Measurements from ENCODE around the gene IGSF9. TPM values are rescaled to one million over a fixed set of nuclear protein-coding genes. Genes with fewer than 3 reads are reported as not detected.

IGSF9 gene
- total RNA-seq, 1 donor from 2014 or later = 13.8 TPM

GRCh38 chr1:159944623-159945455, 574 bp downstream of the IGSF9 start:
- no peak for DNase-seq (ENCODE audit: low spot score)

DNA sequence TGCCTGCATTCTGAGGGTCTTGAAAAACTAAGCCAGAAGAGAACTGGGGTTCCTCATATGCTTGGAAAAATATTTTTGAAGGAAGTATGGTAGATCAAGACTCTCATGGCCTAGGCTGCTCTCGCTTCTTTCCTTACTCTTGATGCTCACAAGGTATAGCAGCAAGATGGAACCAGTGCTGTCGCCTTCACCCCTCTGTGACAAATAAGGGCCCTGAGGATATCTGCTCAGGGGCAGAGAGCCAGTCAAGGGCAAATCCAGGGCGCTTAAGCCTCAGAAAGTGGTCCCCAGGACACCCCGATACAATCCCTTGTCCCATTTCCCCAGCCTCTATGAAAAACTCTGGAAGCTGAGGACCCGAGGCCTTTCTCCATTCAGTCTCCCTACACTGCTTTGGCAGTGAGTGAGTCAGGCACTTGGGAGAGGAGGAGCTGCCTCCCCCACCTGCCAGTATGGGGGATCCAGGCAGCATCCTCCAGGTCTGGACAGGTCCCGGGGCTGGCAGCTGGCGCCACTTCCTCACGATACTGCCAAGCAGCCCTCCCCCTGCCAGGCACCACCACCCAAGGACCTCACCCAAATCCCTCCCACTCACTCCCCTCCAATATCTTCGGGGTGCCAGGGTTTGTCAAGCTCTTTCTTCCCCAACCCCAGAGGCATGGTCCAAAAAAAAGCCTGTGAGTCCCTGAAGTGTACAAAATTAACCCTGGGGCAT, 1.3 kb downstream of the IGSF9 start:
- DNase-seq (ENCODE audit: low spot score) = no peak

DNA sequence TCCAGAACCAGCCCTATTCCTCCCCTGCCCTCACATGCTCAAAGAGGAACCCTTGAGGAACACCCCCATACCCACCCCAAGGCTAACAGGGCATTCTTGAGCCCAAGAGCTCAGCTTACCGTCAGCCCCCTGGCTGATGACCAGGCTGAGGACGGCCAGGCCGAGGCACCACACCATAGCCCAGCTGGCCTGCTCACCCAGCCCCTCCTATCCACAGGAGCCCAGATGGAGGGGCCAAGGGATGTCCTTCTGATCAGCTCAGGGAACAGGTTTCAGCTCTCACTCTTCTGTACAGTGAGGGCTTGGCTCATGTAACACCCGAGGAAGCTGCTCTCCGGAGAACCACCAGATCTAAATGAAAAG, 2.2 kb downstream of the IGSF9 start:
- DNase-seq (ENCODE audit: low spot score) = no peak

DNA sequence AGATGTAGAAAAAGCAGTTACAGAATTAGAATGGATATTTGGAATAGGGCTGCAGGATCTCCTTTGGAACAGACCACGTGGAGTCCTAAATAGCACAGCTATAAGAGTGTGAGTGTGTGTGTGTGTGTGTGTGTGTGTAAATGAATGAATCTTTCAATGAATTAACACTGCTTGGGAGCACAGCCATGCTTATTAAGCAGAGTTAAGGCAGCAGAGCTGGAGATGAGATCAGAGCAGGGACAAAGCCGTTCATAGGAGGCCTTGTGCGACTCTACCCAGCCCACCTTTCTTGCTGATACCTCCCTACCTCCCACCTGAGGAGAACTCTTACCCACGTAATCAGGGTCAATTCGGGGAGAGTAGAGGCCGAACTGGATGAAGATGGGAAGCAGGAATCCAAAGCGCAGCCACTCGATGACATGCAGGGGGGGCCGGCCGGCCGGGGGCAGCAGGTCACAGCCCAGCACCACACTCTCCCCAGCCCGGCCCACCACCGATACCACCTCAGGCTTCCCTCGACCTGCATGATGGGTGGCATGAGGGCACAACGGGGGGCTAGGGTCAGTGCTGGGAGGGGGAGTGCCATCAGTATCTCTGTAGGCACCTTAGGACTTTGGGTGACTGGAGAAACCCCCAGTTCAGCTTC, 2.7 kb downstream of the IGSF9 start:
- no peak for DNase-seq (ENCODE audit: low spot score)

DNA sequence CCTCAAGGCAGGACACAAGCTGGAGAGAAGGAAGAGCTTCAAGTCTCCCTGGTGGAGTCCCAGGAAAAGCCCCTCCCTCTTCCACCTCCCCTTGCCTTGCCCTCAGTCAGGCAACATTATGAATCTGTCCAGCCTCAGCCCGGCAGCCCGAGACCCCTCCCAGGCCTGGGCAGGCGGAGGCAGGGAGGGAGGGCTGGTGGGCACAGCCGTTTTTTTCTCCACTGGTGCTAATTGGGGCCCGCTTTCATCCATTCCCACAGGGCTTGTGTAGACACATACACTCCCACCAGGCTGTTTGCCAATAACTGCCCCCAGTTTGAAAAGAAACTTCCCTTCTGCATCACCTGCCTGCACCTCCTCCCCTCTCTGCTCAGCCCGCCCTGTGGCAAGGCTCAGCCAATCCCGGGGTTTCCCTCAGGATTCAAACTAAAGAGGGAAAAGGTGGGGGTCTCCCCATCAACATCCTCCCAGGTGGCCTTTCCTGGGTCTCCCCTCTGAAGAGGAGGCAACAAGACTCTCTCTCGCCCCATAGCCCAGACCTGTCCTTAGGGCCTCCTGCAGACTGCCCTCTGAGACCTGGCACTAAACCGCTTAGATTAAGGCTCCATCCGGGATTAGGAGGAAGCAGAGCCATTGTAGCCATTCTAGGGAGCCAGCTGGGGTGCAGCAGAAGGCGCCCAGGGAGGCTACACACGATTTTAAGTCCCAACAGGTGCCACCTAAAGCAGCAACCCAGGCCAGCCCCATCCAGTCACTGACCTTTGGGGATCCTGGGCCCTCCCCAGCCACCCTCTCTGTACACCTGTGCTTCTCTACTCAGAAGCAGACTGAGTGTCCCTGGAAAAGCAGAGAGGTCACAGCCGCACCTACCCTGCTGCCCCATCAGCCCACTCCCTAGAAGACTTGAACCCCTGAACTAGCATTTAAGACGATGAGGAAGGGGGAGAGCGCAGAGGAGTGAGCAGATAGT, 3.5 kb downstream of the IGSF9 start:
- no peak for DNase-seq (ENCODE audit: low spot score)

GRCh38 chr1:159941141-159941540, 4.3 kb downstream of the IGSF9 start:
- DNase-seq (ENCODE audit: low spot score) = no peak

GRCh38 chr1:159940006-159940620, 5.3 kb downstream of the IGSF9 start:
- no peak for DNase-seq (ENCODE audit: low spot score)

DNA sequence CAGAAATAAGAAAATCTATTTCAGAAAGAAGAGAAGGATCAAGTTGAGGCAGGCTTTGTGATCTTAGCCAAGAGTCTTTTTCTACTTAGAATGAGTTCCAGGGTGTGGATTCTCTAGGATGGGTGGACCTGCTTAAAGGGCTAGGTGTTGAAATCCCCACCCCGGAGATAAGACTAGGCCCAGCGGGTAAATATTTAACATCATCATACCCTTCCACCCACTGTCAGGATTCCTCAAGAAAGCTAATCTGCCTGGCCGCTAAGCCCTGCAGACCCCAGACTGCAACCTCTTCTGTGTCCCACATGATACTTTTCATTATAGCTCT, 5.8 kb downstream of the IGSF9 start:
- no peak for DNase-seq (ENCODE audit: low spot score)

- DNase-seq (ENCODE audit: low spot score) = no peak
These were observed 6.3 kb downstream of the IGSF9 start for GRCh38 chr1:159938905-159939677.

GRCh38 chr1:159938211-159938852, 7.1 kb downstream of the IGSF9 start:
- DNase-seq (ENCODE audit: low spot score) = no peak

DNA sequence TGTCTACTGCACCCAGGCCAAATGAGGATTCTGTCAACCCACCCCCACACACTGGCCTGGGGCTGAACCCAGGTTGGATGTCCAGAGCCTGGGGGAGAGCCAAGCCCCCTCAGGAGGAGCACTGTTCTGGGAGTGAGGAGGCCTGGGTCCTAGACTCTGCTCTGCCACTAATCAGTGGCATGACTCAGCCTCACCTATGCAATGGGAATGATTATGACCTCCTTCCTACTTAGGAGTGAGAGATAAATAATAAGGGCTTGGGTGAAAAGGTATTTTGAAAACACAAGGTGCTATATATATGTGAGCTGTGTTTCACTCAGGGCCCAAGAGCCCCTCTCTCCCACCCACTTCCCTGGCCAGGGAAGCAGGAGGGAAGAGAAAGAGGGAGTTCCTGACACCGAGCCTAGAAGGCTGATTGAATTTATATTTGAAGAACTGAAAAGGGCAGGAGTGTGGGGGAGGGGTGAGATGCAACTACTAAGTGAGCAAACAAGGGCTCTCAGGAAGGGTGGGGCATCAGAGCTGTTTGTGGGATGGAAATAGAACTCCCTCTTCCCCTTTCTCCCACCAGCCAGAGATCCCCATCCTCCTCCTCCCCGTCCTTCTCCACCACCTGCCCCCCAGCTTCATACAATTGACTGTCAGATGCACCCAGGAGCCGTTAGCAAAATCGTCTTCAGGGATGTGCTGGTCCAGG, 8.2 kb downstream of the IGSF9 start:
- DNase-seq (ENCODE audit: low spot score) = no peak

- peak; percentile 82 for DNase-seq (ENCODE audit: low spot score)
These were observed 9.0 kb downstream of the IGSF9 start for GRCh38 chr1:159936273-159936904.

GRCh38 chr1:159935719-159936272, 9.6 kb downstream of the IGSF9 start:
- DNase-seq (ENCODE audit: low spot score) = no peak

DNA sequence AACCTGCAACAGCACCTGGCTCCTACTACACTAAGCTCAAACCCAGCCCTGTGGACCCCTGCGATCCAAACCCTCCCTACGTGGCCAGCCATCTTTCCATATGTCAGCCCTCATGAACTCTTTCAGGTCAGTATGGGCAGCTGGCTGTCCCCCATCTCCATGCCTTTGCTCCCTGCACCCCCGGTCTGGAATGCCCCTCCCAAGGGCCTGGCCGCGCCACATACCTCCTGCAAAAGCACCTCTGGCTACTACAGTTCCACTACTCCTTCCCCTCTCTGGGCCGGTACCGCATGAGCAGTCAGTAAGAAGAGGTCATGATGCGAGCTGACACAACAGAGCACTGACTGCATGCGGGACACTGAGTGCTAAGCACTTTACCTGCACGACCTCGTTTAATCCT, 10.1 kb downstream of the IGSF9 start:
- no peak for DNase-seq (ENCODE audit: low spot score)

- no peak for DNase-seq (ENCODE audit: low spot score)
These were observed 11.0 kb downstream of the IGSF9 start for GRCh38 chr1:159934136-159935039.

GRCh38 chr1:159933347-159933746, 12.1 kb downstream of the IGSF9 start:
- DNase-seq (ENCODE audit: low spot score) = no peak
